Gastrocnemius medialis (tissue), 4 donors: ENCODE measurements around the gene FPGS. TPM values are rescaled to one million over a fixed set of nuclear protein-coding genes. Genes with fewer than 3 reads are reported as not detected.
"Not testable (repeated sequence)": the region's sequence is repeated elsewhere in the genome, so short reads cannot be mapped to it uniquely, and the experiment has no call there.

Source experiments
- ATAC-seq, 2 donors: fragments of 150-250 bp; one replicate each; pipeline ENCODE4 v1.9.1; 2016
- DNase-seq, 2 donors: peaks; one replicate each; pipeline ENCODE4 v3.0.0-alpha.2; 2019
- H3K27ac ChIP-seq, 4 donors: fragments of 200-600 bp; sonication (generic); 1 replicate in 1 of 4; 2 replicates in 3 of 4; pipeline ENCODE4 v1.5.1; 2016 to 2018; ENCODE audit warnings: mild to moderate bottlenecking in 2 of 4, moderate library complexity in 1 of 4
- H3K27me3 ChIP-seq, 3 donors: fragments of 200-600 bp; sonication (generic) in 2 of 3; 1 replicate in 1 of 3; 2 replicates in 2 of 3; pipeline versions ENCODE4 v1.5.1 to v1.6.0; 2016 to 2019; ENCODE audit warnings: mild to moderate bottlenecking in 1 of 3, moderate library complexity in 1 of 3
- H3K36me3 ChIP-seq, 2 donors: fragments of 200-600 bp; sonication (generic) in 1 of 2; one replicate each; pipeline ENCODE4 v1.5.1; 2017 to 2018
- H3K4me1 ChIP-seq, 2 donors: fragments of 200-600 bp; sonication (generic) in 1 of 2; one replicate each; pipeline ENCODE4 v1.5.1; 2016 to 2017; ENCODE audit warnings: mild to moderate bottlenecking in 2 of 2
- H3K4me3 ChIP-seq, 4 donors: fragments of 200-600 bp; sonication (generic) in 3 of 4; 1 replicate in 1 of 4; 2 replicates in 3 of 4; pipeline ENCODE4 v1.5.1; 2016 to 2019; ENCODE audit warnings: mild to moderate bottlenecking in 2 of 4
- H3K9me3 ChIP-seq, 3 donors: fragments of 200-600 bp; sonication (generic) in 2 of 3; 1 replicate in 1 of 3; 2 replicates in 2 of 3; pipeline ENCODE4 v1.5.1; 2016 to 2019
- POLR2A ChIP-seq, 2 donors: fragments of 450-650 bp; IDR thresholded peaks; one replicate each; pipeline ENCODE4 v1.6.1; 2017; ENCODE audit warnings: antibody characterized with exemption in 2 of 2, mild to moderate bottlenecking in 2 of 2, moderate library complexity in 2 of 2
- in situ Hi-C, 4 donors: fragments of 200-750 bp; cut with MboI; loops; one replicate each; pipeline versions ENCODE4 v1.15.0 to v1.8.0; 2017; ENCODE audit warnings: low sequenced_read_pairs in 4 of 4
- intact Hi-C: fragments of 100-400 bp; cut with DNase I; formaldehyde crosslinking; loops from one replicate; pipeline ENCODE4 v1.15.1; 2023; ENCODE audit warnings: low total_unique reads
- total RNA-seq, 4 donors: library from RNA; depleted of rRNA; stranded (reverse); fragments of >200 nt; gene quantifications; one replicate each; pipeline versions ENCODE4 v1.1.0 to v1.2.3, GENCODE V29; 2016
- TF ChIP-seq, protein P1 (sequence below), 5 experiments: fragments of 450-650 bp in 3 of 5; fragments of 200-600 bp in 2 of 5; sonication (generic) in 2 of 5; IDR thresholded peaks in 4 of 5; conservative IDR thresholded peaks in 1 of 5; 1 replicate in 4 of 5; 2 replicates in 1 of 5; pipeline ENCODE4 v1.5.1; 2016 to 2019; ENCODE audit warnings: antibody characterized with exemption in 5 of 5, mild to moderate bottlenecking in 3 of 5, moderate library complexity in 3 of 5

Gene FPGS
- total RNA-seq, 4 donors from 2014 or later, result 36.4 to 87.6 (median 47.7) TPM

DNA sequence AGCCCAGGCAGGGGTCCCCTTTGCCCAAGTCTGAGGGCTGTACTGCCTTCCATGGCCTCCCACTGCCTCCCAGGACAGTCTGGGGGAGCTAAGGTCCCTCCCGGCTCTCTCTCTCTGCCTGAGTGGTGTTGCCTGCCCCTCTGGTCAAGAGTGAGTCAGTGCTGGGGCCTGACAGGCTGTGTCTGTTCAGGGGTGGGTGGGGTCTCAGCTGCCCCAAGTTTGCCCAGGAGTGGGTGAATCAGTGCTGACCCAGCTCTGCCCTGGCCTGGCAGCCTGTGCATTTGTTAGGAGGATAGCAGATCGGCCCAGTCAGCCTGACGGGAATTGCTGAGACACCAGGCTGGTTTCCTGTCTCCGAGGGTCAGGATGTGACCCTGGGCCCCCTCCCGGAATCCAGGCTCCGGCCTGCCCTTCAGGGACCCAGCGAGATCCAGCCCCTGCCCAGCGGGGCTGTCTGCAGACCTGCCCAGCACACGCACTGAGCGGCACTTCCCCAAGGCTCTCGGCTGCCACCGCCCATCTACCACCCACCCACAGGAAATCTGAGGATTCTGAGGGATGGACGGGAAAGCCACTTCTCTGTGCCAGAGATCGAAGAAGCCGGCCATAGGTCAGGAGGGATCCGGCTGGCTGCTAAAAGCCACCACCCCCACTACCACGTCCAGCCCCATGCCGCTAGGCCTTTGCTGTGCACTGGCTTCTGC lies 35.8 kb downstream of the FPGS start:
- Histone ChIP-seq H3K9me3 (no peaks in the 10 kb centered on the region), H3K4me3 (no peak overlapping the region), H3K27ac (peak overlapping the region; percentile 63 to 70 (median 68)), H3K4me1 (peaks cover 37 to 43% of the 10 kb centered on the region in 2 donors), H3K27me3 (no peaks in the 10 kb centered on the region), H3K36me3 (no peaks in the 10 kb centered on the region)
- in situ Hi-C loops (no loop called here), intact Hi-C loops (no loop called here)
- DNase-seq, result peak; percentile 43 to 56
- peak in 1 of 2 donors; percentile 23 for TF ChIP-seq POLR2A (IDR thresholded peaks at IDR 0.05)
- TF ChIP-seq, protein P1, sequence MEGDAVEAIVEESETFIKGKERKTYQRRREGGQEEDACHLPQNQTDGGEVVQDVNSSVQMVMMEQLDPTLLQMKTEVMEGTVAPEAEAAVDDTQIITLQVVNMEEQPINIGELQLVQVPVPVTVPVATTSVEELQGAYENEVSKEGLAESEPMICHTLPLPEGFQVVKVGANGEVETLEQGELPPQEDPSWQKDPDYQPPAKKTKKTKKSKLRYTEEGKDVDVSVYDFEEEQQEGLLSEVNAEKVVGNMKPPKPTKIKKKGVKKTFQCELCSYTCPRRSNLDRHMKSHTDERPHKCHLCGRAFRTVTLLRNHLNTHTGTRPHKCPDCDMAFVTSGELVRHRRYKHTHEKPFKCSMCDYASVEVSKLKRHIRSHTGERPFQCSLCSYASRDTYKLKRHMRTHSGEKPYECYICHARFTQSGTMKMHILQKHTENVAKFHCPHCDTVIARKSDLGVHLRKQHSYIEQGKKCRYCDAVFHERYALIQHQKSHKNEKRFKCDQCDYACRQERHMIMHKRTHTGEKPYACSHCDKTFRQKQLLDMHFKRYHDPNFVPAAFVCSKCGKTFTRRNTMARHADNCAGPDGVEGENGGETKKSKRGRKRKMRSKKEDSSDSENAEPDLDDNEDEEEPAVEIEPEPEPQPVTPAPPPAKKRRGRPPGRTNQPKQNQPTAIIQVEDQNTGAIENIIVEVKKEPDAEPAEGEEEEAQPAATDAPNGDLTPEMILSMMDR (IDR thresholded peaks at IDR 0.05 in 4 of 5, conservative IDR thresholded peaks at IDR 0.05 in 1 of 5), result no peak
- peak; percentile 56 to 64 for ATAC-seq

DNA sequence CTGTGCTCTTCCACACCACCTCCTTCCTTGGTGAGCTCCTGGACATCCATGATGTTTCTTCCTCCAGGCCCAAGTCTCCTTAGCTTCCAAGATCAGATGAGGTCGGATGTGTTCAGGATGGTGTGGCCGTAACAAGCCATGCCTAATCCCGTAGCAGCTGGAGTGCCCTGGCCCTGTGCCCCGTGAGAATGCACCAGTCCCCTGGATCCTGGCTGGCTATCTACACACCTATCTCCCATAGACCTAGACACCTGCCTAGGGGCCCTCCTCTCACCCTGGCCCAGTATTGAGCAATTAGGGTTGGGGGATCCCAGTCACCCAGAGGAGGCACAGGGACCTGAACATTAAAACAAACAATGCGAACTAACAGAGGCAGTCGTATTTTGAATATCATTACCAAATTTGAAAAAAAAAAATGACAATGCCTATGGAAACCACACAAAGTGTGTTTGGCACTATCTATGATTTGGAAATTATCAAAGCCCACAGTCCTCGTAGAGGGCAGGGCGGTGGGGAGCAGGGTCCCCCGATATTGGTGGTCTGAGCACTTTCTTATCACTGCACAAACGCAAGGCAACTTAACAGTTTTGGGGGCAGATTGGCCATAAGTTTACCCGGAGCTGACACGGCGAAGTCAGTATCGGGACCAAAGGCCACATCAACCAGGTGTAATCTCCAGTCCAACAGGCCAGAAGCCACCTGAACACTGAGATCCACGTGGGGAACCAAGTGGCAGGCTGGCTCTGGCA lies 38.6 kb downstream of the FPGS start:
- TF ChIP-seq, protein P1 (IDR thresholded peaks at IDR 0.05 in 4 of 5, conservative IDR thresholded peaks at IDR 0.05 in 1 of 5), result no peak
- no peak for TF ChIP-seq POLR2A (IDR thresholded peaks at IDR 0.05)
- DNase-seq (no peak), ATAC-seq (no peak)
- H3K4me3 ChIP-seq, result no peak overlapping the region
- H3K9me3 ChIP-seq, result no peaks in the 10 kb centered on the region
- peaks cover 33 to 37% of the 10 kb centered on the region in 2 donors for H3K4me1 ChIP-seq
- H3K27me3 ChIP-seq, result no peaks in the 10 kb centered on the region
- H3K36me3 ChIP-seq, result no peaks in the 10 kb centered on the region
- intact Hi-C loops, result no loop called here
- in situ Hi-C loops, result no loop called here
- H3K27ac ChIP-seq, result peak overlapping the region in 2 of 4 donors; percentile 1 to 27

DNA sequence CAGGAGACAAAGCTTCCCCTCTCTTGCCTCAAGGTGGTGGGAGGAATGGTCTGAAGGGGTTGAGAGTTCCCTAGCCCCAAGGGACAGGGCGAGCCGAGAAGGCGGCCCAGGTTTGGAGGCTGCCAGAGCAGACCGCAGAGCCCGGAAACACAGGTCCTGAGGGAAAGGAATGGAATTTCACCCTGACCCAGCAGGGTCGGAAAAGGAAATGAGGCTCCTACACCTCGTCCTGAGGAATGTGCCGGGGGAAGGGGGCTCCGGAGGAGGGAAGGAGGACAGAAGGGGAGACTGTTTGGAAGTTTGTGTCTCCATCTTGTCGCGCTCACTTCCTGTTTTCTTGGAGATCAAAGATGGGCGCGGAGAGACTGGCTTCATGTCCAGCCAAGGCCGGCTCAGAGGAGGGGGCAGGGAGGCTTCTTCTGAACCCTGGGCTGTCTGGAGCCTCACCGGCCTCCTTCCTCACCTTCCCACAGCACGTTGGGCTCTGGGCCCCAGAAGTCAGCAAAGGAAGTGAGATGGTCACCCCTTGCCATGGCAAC lies 42.2 kb downstream of the FPGS start:
- no peak overlapping the region for H3K4me3 ChIP-seq
- H3K4me1 ChIP-seq, result peaks cover 10 to 25% of the 10 kb centered on the region in 2 donors
- DNase-seq, result no peak
- peak overlapping the region; percentile 50 to 76 (median 62) for H3K27ac ChIP-seq
- no peaks in the 10 kb centered on the region for H3K9me3 ChIP-seq
- in situ Hi-C loops, result no loop called here
- H3K27me3 ChIP-seq, result no peaks in the 10 kb centered on the region
- ATAC-seq, result peak; percentile 32 to 57
- intact Hi-C loops, result no loop called here
- no peaks in the 10 kb centered on the region for H3K36me3 ChIP-seq
- TF ChIP-seq, protein P1 (IDR thresholded peaks at IDR 0.05 in 4 of 5, conservative IDR thresholded peaks at IDR 0.05 in 1 of 5), result no peak
- no peak for TF ChIP-seq POLR2A (IDR thresholded peaks at IDR 0.05)

DNA sequence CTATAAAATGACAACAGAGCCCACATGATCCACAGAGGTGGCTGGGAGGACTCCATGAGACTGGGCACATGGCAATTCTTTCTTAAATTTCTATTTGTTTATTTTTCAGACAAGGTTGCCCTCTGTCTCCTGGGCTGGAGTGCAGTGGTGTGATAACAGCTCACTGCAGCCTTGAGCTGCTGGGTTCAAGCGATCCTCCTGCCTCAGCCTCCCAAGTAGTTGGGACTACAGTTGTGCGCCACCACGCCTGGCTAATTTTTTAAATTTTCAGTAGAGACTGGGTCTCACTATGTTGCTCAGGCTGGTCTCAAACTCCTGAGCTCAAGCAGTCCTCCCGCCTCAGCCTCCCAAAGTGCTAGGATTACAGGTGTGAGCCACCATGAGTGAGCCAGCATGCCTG lies 42.9 kb downstream of the FPGS start:
- in situ Hi-C loops, intact Hi-C loops, H3K36me3 ChIP-seq, DNase-seq, H3K27me3 ChIP-seq, ATAC-seq, H3K9me3 ChIP-seq: not testable (repeated sequence)
- peak overlapping the region; percentile 50 to 76 (median 62) for H3K27ac ChIP-seq
- peak overlapping the region in 1 of 4 donors; percentile 15 for H3K4me3 ChIP-seq
- H3K4me1 ChIP-seq, result peaks cover 6 to 25% of the 10 kb centered on the region in 2 donors
